ENCODE measurements around the gene STARD13. TPM values are rescaled to one million over a fixed set of nuclear protein-coding genes. Genes with fewer than 3 reads are reported as not detected.

The STARD13 gene
- total RNA-seq, 3 donors from 2014 or later, result 34.5 to 92.4 (median 35.2) TPM

DNA sequence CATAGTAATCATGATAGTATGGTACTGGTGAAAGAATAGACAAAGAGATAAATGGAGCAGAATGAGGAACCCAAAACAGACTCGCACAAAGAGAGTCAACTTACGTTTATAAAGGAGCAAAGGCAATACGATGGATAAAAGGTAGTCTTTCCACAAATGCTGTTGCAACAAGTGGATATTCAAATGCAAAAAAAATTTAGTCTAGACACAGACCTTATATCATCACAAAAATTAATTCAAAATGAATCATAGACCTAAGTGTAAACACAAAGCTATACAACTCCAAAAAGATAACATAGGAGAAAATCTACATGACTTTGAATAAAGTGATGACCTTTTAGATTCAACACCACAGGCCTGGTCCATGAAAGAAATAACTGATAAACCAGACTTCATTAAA lies 137.7 kb downstream of the STARD13 start:
- H3K36me3 ChIP-seq (ENCODE audit: low read depth), result no peaks in the 10 kb centered on the region
- DNase-seq, result no peak
- no peak overlapping the region for H3K4me3 ChIP-seq
- H3K9me3 ChIP-seq, result no peaks in the 10 kb centered on the region
- TF ChIP-seq, protein P1, sequence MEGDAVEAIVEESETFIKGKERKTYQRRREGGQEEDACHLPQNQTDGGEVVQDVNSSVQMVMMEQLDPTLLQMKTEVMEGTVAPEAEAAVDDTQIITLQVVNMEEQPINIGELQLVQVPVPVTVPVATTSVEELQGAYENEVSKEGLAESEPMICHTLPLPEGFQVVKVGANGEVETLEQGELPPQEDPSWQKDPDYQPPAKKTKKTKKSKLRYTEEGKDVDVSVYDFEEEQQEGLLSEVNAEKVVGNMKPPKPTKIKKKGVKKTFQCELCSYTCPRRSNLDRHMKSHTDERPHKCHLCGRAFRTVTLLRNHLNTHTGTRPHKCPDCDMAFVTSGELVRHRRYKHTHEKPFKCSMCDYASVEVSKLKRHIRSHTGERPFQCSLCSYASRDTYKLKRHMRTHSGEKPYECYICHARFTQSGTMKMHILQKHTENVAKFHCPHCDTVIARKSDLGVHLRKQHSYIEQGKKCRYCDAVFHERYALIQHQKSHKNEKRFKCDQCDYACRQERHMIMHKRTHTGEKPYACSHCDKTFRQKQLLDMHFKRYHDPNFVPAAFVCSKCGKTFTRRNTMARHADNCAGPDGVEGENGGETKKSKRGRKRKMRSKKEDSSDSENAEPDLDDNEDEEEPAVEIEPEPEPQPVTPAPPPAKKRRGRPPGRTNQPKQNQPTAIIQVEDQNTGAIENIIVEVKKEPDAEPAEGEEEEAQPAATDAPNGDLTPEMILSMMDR (IDR thresholded peaks at IDR 0.05), result no peak
- ATAC-seq, result no peak
- intact Hi-C loops (cut with DNase I, micrococcal nuclease), result no loop called here
- no peaks in the 10 kb centered on the region for H3K4me1 ChIP-seq (ENCODE audit: low read depth)

DNA sequence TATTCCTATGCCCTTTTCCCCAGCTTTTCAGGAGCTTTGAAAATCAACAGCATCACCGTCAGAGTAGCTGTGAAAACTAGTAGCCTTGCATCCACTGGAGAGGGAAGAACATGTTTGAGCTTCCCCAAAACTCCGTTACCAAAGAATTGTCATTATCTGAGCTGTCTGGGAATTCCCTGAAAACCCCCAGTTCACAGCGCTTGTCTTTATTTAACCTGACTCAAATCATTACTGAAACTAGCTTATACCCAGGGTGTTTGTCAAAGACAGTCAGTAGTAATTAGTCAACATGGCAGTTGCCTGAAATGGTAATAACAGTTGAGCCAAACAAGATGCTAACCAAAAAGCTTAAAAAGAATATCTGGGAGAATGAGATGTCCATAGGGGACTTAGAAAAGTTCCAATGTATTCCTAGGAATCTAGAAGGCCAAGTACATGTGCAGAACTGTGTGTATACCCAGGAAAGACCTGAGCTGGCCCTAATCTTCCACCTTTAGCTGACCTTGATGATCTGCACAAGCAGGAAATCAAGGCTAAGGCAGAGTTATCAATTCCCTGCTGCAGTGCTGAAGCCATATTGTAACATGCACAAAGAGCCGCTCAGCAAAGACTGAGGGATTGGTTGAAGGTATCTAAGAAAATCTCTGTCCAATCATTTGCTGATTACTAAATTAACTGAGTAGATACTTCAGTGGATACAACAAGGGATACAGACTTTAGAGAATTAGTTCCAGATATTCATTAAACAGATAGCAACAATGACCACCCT lies 138.5 kb downstream of the STARD13 start:
- no peak for ATAC-seq
- TF ChIP-seq, protein P1 (IDR thresholded peaks at IDR 0.05), result no peak
- intact Hi-C loops (cut with DNase I, micrococcal nuclease), result no loop called here

DNA sequence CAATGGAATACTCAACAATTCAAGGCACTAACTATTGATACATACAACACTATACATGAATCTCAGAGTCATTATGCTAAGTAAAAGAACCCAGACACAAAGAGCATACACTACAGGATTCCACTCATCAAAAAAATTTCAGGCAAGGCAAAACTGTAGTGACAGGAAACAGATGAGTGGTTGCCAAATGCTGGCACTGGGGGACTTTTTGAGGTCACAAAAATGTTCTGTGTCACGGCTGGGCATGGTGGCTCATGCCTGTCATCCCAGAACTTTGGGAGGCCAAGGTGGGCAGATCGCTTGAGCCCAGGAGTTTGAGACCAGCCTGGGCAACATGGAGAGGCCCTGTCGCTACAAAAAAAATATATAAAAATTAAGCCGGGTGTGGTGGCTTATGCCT lies 139.9 kb downstream of the STARD13 start:
- no peak for ATAC-seq
- no peaks in the 10 kb centered on the region for H3K36me3 ChIP-seq (ENCODE audit: low read depth)
- TF ChIP-seq, protein P1 (IDR thresholded peaks at IDR 0.05), result no peak

More for the DNA sequence above, 138.5 kb downstream of the STARD13 start:
- Histone ChIP-seq H3K4me1 (ENCODE audit: low read depth) (no peaks in the 10 kb centered on the region), H3K36me3 (ENCODE audit: low read depth) (no peaks in the 10 kb centered on the region), H3K9me3 (no peaks in the 10 kb centered on the region), H3K4me3 (no peak overlapping the region)
- DNase-seq, result no peak

DNA sequence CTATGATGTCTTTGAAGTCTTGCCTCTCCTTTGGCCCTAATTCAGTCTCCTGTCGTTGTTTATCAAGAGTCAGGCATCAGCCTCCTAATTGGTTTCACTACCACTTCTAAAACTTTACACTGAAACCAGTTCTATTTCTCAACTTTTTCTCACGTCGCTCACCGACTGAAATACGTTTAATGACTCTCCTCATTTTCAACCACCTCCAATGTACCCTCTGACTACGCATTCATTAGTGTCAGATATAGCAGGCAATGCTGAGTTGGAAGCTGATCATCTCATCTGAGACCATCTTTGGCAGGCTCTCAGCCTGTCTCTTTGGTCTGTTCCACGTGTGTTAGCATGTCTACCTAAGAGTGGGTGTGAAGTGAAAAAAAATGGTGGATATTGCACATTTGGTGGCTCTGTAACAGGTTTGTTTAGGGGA lies 141.2 kb downstream of the STARD13 start:
- TF ChIP-seq, protein P1 (IDR thresholded peaks at IDR 0.05), result no peak
- no peak for ATAC-seq
- no peaks in the 10 kb centered on the region for H3K4me1 ChIP-seq (ENCODE audit: low read depth)

More for the DNA sequence above, 139.9 kb downstream of the STARD13 start:
- Histone ChIP-seq H3K4me3 (no peak overlapping the region), H3K9me3 (no peaks in the 10 kb centered on the region), H3K4me1 (ENCODE audit: low read depth) (no peaks in the 10 kb centered on the region)
- DNase-seq, result no peak
- intact Hi-C loops (cut with DNase I, micrococcal nuclease), result no loop called here

DNA sequence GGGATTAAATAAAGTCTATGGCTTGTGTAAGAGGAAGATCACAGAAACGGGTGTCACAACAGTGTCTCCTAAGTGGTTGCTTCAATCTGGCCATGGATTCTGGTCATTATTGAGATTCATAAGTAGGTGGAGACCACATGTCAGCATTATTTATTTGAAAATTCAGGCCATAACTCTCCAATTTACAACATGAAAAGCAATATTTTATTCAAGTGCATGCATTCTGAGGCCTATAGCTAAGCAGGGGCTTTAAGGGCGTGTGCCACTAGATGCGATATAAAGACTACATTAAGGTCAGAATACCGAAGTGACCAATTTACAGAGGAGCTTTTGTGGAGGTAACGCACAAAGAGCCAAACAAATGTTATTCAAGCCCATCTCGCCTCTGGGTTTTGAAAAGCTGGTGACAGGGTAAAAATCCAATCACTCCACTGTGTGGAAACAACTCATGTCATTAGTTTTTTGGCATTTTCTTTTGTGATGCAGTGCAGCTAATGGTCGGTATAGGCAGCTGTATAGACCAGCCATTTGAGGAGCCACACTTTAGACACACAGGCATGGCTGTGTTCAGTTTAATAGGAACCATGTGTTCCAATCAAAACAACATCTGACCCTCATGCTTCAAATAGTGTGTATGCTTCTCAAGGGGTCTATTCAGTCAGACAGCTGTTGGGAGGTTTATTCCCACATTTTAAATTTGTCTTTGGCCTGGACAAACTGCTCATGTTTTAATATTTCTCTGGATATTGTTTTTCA lies 145.6 kb downstream of the STARD13 start:
- intact Hi-C loops (cut with DNase I, micrococcal nuclease), result no loop called here
- no peaks in the 10 kb centered on the region for H3K36me3 ChIP-seq (ENCODE audit: low read depth)
- TF ChIP-seq, protein P1 (IDR thresholded peaks at IDR 0.05), result no peak
- no peak for DNase-seq
- no peak for ATAC-seq
- H3K4me1 ChIP-seq (ENCODE audit: low read depth), result no peaks in the 10 kb centered on the region
- no peaks in the 10 kb centered on the region for H3K9me3 ChIP-seq
- H3K4me3 ChIP-seq, result no peak overlapping the region

More for the DNA sequence above, 141.2 kb downstream of the STARD13 start:
- no peaks in the 10 kb centered on the region for H3K36me3 ChIP-seq (ENCODE audit: low read depth)
- H3K4me3 ChIP-seq, result no peak overlapping the region
- DNase-seq, result no peak
- intact Hi-C loops (cut with DNase I, micrococcal nuclease), result no loop called here
- no peaks in the 10 kb centered on the region for H3K9me3 ChIP-seq
